Measurements from ENCODE around the gene TPRG1L.

TPRG1L gene

DNA sequence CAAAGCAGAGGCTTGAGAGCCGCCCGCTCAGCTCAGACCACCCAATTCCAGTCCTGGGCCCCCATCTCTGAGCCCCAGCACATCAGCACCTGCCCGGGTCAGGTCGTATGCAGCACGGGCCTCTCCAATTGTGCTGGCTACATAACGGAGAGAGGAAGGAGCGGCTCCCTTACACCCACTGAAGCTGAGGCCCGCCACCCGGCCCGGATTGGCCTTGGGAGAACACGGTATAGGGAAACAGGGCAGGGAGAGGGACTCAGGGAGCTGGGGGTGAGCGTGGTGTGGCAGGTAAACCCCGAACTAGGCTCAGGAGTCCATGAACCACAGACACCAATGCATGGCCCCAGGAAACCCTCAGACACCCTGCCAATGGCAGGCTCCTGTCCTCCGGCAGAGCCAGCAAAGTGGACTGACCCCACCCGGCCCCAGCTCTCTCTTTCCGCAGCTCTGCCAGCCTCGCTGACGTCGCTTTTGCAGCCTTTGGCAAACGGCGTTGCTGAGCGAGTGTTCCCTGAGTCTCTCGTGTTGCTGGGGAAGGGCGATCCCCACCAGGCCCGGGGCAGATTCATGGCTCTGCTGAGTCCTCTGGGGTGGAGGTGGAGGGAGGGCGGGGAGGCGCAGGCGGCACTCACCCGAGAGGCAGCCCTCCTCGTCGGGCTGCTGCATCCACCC is 30.0 kb upstream of the TPRG1L start:
- DNase-seq (ENCODE audit: low spot score): no peak

DNA sequence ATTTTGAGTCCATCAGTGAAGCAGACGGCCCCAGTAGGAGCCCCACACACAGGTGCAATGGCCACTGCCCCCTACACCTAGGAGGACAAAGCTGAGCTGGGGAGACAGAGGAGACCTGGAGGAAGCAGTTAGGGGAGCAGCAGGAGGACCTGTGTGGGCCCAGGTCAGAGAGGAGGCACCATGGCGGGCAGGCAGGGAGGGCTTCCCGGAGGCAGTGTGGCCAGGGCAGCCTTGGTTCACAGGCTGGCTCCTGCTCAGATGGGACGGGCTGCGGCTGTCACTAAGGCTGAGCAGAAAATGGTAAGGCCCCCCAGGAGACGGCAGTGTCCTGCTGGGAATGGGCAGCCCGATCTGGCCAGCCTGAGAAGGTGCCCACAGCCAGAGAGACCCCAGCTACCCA is 28.9 kb upstream of the TPRG1L start:
- DNase-seq (ENCODE audit: low spot score): no peak

DNA sequence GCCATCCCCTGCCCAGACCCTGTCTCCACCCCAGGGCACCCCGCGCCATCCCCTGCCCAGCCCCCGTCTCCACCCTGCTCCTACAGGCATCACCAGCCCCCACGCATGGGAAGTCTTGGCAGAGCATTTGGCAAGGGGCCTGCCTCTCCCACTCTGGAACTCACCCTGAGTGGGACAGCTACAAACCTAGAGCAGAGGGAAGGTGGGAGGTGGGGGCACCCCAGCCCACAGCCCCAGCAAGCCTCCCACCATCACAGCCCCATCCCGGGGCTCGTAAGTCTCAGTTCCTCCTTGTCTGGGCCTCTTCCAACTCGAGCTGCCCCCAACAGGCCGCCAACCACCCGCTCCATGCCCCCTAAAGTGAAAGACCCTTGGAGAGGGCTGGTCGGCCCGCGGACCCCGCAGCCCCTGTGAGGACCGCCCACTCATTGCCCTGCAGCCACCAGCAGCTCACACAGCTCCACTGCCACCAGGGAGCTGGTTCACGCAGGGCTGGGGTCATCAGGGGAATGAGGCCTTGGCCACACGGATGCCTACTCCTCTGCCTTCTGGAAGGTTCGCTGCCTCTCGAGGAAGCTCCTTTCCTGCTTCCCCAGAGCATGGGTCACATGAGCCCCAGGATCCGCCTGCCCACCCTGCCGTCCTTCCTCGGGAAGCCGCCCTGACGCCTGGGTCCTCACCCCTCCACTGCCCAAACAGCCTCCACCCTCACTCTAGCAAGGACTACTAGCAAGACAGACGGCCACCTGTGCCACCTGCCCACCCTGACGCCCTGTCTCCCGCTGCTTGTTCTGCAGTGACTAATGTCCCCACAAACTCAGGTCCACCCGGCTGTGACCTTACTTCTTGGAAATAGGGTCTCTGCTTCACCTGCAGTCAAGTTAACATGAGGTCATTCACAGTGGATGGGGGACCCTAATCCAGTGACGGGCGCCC is 27.9 kb upstream of the TPRG1L start:
- no peak for DNase-seq (ENCODE audit: low spot score)

DNA sequence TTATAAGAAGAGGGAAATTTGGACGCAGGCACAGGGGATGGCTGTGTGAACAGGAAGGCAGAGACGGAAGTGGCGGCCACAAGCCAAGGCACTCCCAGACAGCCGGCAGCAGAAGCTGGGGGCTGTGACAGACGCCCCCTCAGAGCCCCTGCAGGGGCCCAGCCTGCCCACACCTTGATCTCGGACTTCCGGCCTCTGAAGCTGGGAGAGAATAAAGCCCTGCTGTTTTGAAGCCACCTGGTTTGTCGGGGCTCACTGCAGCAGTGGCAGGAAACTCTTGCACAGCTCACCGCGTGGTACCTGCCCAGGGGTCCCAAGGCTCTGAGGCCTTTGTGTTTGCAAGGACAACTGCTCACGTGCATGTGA is 27.2 kb upstream of the TPRG1L start:
- no peak for DNase-seq (ENCODE audit: low spot score)

DNA sequence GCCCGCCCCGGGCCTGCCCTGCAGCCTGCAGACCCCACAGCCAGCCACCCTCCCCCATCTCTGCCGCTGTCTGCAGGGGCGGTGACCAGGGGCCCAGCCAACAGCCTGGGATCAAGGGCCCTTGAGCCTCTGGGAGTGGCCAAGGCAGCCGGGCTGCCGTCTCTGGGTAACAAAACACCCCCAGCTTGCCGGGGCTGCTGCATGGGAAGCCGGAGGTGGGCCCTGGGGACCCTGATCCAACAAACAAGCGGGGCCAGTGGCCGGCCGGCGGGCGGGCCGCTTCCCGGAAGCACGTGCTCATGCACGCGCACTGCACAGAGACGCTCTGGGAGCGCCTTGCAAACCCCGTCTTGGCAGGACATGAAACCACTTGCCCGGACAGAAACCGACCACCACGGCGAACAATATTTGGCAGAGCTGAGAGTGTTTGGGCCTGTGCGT is 26.7 kb upstream of the TPRG1L start:
- DNase-seq (ENCODE audit: low spot score): no peak

DNA sequence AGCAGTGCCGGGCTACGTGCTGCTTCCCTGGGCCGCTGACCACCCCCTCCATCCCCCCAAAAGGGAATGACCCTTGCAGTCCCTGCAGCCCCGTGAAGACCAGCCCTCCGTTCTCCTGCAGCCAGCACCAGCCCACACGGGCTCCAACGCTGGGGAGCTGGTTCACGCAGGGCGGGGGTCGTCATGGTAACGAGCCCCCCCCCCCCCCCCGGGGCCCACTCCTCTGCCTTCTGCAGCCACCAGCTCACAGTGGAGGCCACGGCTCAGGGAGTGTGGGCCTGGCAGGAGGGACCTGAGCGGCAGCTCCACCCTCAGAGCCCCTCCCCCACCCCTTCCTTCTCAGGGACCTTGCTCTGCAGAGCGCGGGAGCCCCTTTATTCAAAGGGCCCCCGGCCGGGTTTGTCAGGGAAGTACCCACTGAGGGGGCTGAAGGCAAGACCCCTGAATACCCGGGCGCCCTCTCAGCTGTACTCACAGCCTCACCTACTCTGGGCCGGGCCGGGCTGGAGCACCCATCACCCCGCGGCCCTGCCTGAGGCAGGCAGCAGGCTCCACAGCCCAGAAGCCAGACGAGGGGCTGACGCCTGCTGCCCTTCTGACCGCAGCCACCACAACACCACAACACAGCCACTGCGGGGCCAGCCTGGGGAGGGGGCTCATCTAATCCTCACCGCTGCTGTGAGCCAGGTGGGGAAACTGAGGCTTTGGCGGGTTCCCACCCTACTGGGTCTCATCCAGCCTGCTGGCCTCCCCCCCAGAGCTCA is 26.1 kb upstream of the TPRG1L start:
- DNase-seq (ENCODE audit: low spot score): no peak

DNA sequence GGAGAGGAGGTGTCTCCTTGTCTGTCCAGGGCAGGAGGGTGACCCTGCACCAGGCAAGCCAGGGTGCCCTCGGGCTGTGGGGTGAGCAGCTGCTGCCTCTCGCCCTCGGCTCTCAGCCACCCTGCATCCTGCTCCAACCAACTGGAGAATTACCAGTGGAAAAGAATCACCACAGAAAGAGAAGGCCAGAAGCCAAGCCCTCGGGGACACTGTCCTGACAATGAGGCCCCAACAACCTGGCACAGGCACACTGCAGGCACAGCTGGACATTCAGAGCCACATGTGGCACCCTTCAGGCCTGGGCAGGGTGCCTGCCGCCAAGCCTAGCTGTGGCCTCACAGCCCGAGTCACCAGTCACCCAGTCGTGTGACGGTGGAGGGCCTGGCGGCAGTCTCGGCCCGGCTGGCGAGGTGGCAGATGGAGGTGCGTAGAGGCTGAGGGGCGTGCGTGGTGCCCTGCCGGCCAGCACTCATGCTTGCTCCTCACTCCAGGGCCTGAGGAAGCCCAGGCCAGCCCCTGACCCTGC is 25.5 kb upstream of the TPRG1L start:
- no peak for DNase-seq (ENCODE audit: low spot score)

DNA sequence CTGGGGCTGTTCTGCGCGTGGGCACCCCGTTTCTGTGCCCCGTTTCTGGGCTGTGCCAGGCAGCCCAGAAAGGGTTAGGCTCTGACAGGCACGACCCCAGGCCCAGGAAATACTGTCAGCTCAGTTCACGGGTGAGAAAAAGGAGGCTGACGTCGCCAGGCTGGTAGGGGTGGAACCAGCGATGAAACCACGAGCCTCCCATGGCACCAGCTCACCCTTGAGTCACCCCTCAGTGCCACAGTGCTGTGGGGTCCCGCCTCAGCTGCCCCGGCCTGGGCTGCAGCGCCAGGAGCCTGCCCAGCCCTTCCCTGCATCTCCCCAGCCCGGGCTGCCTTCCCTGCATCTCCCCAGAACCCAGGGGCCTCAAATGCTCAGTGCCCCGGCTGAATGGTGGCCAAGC is 25.0 kb upstream of the TPRG1L start:
- DNase-seq (ENCODE audit: low spot score): no peak

DNA sequence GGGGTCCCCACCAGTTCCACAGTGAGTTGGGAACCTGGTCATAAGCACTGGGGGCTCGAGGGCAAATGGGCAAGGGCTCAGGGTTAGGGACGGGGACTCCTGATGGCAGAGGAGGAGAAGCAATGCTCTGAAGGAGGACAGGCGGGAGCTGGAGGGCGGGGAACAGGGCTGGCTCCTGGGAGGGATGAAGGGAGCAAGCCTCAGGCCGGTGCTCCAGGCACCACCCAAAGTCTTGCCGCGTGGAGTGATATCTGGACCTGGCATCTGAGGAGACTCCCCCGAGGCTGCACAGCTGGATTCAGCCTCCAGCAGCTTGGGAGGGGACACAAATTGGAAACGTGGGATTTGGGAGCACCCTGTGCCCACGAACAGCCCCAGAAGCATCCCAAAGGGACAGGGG is 24.5 kb upstream of the TPRG1L start:
- no peak for DNase-seq (ENCODE audit: low spot score)

DNA sequence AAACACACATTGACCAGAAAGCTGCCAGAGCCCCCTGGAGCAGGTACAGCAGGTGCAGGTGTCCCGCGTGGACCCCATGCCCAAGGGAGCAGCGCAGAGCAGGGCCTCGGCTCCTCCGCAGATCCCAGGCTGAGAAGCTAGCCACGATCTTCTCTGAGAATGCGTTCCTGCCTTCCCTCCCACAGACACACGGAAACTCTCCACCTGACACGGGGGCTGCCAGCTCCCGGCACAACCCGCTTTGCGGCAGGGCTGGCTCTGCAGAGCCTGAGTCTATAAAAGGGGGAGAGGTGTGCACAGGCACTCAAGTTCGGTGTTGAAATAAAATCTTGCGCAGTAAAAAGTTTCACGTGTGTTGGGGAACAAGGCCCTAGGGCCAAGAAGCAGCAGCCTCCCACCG is 23.1 kb upstream of the TPRG1L start:
- no peak for DNase-seq (ENCODE audit: low spot score)

DNA sequence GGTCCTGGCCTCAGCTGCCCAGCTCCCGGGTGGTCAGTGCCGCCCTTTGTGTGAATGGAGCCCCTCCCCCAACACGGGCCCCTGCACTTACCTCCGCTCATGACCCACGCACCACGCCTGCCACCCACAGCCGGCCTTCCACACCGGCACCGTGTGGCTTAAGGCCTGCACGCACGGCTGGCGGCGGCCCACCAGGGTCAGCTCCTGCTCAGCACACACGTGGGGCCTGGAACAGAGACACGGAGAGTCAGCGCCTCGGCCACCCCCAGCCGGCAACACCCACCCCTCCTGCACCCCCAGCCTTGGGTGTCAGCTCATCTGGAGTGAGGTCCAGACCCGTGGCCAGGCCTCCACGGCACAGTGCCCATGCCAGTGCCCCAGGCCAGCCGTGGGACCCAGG is 22.4 kb upstream of the TPRG1L start:
- DNase-seq (ENCODE audit: low spot score): no peak

DNA sequence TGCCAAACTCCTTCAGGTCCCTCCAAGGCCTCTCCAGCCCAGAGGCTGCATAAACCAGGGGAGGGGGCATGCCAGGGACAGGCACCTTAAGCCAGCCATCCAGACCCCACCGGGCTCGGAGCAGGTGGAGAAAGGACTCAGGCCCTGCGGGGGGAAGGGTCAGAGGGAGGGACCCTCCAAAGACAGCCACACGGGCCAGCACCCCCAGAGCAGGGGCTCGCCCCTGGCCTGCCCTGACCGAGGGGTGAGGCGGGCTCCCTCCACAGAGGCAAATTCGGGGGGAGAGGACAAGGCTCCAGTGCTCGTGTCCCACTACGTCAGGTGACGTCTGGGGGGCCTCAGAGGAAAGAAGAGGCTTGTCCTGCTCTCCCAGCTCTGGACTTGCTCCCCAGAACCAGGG is 21.7 kb upstream of the TPRG1L start:
- no peak for DNase-seq (ENCODE audit: low spot score)

DNA sequence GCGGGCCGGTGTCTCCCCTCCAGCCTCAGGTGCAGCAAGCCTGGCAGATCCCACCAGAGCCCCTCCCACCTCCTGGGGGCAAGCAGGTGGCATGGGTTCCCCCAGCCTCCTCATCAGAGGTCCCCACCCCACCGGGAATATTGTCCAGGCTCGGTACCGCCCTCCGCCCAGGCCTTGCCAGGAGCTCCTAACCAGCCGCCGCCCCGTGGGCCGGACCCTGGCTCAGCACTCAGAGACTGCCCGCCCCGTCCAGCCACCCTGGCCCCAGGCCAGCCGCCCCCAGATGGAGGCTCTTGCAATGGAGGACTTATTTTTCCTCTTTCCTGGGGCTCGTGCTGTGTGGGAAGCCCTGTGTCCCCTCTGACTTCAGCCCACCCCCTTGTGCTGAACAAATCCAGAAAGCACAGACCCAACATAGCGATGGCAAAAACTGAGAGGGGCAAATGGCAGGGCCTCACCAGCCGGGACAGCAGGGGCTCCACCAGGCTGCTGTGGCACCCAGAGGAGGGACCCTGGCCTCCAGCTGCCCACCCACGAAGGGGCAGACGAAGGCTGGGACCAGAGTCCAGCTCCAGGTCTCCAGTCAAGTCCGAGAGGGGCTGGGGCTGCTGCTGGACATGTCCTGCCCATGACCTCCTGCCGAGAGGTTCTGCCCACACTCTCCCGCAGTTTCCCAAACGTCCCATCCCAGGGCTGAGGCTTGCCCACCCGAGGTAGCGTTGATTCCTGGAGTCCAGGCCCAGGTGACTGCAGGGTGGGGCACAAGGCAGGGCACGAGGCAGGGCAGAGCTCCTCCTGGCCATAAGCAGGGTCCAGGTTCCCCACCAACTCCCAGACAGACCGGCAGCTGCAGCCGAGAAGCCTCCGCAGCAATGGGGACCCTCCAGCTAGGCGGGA is 21.0 kb upstream of the TPRG1L start:
- no peak for DNase-seq (ENCODE audit: low spot score)

DNA sequence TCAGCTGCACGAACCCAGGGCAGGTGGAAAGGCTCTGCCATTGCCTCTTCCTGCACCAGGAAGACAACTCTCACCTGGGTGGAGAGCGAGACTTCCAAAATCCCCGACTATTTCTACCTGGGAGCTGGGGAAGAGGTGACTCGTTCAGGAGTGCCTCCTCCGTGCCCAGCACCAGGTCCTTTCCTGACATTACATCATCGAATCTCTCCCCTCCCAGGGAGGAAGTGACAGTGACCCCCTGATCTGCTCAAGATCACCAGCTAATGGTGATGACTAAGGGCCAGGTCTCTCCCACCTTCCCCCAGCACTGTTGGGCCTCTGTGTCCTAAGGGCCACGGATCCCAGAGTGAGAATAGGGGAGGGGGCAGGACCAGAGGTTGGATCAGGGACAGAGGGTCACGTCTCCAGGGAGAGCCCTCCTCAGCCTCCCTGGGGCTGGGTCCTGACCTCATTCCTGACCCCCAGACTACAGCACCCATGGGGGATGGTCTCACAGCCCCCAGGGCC is 20.3 kb upstream of the TPRG1L start:
- DNase-seq (ENCODE audit: low spot score): peak; percentile 63

DNA sequence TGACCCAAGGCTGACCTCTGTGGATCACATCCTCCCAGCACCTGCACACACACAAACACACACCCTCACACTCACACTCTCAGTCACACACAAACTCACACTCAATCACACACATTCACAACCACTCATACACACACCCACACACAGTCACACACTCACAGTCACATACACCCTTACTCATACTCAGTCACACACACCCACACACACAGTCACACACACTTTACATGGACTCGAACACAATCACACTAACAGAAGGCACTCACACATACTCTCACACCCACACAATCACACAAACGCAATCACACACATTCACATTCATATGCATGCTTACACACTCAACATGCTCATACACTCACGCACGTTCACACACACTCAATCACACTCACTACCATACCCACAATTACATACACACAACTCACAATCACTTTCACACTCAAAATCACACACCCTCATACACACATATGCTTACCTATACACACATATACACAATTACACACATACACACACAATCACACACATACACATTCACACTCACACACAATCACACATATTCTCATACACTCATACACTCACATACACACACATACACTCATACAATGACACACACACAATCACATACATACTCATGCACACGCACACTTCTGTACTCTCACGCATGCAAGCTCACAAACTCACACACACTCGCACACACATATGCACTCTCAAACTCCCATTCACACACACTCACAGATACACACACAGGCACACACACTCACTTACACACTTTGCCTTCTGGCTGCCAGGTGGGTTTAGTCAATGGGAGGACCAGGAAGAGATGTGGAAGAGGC is 19.6 kb upstream of the TPRG1L start:
- DNase-seq (ENCODE audit: low spot score): no peak

DNA sequence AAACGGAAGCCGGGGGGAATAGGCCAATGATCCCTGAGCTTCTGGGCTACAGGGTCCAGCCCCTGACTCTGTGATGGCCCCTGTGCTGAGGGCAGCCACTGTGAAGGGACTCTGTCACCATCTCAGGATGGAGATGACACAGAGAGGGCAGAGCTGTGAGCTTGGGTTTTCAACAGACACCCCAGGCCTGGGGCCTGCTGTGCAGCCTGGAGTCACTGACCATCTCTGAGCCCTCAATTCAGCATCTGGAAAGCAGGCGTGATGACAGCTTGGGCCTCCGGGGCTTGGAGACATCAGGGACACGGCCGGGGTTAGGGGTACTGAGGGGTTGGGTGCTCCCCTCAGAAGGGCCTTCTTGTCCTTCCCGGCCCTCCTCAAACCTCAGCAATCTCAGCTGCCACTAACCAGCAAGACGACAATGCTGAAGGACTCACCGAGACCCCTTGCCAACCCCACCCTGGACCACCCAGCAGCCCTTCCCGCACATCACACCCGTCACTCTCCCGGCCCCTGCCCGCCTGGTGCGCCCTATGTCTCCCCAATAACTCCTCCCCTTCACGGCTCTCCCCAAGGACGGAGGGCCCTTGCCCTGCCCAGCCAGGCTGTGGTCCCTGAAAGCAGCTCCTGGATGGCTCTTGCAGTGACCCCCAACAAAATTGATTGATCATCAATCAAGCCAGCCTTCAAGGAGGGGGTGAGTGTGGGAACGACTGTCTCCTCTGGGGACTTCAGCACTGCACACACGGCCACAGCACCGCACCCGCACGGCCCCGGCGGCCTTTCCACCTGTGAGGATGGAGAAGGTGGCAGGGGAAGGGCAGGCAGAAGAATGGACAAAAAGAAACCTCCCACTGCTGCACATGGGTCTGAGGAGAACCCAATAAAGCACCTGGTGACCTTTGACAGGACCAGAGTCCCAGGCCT is 17.8 kb upstream of the TPRG1L start:
- DNase-seq (ENCODE audit: low spot score): no peak

DNA sequence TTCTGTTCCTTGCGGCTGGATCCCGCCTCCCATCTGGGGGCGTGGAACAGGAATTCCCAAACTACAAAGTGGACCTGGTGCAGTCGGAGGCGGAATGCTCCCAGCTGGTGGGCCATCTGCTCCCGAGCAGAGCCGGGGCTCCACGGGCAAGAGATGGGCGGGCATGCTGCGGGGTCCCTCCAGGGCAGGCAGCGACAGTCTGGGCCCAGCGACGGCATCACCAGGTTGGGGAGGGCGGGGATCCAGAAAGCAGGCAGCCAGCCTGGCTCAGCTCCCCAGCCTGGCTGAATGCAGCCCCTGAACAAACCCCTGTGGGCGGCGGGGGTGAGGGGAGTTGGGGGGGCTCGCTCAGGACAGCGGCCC is 17.1 kb upstream of the TPRG1L start:
- no peak for DNase-seq (ENCODE audit: low spot score)

DNA sequence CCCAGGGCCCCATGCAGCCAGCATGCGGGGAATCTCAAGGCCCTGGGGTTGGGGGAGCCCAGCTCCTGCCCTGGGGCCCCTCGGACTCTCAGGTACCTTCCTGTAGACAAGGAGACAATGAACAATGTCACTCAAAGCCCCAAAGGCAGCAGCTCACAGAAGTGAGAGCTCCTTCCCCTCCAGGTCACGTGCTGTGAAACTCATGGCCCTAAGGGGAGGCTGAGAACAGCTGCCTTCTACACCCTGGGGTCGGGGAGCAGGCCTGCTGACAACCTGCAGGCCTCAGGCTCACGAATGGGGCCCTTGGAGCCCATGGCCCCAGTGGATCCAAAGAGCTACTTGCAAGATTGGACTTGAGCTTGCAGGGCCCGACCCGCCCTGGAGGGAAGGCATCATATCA is 16.7 kb upstream of the TPRG1L start:
- no peak for DNase-seq (ENCODE audit: low spot score)

DNA sequence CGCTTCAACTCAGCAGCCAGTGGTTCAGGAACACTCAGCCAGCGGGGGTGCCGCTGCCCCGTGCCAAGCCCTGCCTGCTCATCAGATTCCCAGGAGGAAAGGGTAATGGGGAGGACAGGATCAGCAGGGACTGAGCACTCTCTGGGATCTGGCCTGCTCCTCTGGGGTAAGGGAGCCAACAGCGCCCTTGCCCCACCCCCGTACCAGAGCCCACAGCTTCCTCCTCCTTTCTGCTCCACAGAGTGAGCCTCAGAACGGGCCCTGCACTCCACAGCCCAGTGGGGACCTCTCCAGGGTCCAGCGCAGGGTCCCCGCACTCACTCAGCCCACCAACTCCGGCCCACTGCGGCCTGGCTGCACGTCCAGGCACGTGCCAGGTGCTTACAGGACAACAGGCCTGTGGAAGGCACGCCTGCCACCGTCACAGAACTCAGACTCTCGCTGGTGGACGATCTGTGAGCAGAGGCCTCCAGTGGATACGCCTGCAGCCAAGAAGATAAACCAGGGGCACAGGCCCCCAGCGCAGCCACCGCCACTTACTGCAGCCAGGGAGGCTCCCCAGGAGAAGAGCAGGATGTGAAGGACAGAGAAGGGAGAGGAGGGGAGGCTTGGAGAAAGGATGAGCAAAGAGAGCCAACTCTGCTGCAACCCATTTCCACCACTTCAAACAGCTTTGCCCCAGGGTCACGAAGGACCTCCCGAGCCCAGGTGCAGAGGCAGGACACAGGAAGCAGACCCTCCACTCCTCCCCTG is 15.6 kb upstream of the TPRG1L start:
- no peak for DNase-seq (ENCODE audit: low spot score)

Data from kidney tubule cell (primary cell).